Measurements from ENCODE around the gene GFAP.

DNA sequence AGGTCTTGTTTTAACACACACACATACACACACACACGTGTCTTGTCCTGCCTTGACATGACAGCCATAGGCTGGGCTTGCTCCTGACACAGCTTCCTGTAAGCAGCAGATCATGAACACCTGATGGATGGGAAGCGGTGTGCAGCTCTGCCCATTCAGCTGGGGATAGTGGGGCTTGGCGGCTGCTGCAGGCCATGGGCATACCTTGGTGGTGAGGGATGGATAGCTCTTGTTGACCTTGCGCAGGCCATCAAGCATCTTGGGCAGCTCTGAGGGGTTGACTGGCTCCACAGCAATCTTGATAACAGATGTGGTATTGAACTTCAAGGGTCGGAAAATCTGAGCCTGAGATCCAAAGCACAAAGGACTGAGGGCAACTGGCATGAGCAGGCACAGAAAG is 55.6 kb downstream of the GFAP start:
- TF ChIP-seq, protein P1, sequence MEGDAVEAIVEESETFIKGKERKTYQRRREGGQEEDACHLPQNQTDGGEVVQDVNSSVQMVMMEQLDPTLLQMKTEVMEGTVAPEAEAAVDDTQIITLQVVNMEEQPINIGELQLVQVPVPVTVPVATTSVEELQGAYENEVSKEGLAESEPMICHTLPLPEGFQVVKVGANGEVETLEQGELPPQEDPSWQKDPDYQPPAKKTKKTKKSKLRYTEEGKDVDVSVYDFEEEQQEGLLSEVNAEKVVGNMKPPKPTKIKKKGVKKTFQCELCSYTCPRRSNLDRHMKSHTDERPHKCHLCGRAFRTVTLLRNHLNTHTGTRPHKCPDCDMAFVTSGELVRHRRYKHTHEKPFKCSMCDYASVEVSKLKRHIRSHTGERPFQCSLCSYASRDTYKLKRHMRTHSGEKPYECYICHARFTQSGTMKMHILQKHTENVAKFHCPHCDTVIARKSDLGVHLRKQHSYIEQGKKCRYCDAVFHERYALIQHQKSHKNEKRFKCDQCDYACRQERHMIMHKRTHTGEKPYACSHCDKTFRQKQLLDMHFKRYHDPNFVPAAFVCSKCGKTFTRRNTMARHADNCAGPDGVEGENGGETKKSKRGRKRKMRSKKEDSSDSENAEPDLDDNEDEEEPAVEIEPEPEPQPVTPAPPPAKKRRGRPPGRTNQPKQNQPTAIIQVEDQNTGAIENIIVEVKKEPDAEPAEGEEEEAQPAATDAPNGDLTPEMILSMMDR (IDR thresholded peaks at IDR 0.05): no peak
- no peak for TF ChIP-seq POLR2A (IDR thresholded peaks at IDR 0.05)
